Sigmoid colon (tissue), 7 donors: Measurements from ENCODE around the gene GABARAPL1. TPM values are rescaled to one million over a fixed set of nuclear protein-coding genes. Genes with fewer than 3 reads are reported as not detected.
A peak's percentile ranks its signal among the peaks of the same experiment; 100 is the strongest.

Experiments used
- DNase-seq: peaks from one replicate; pipeline ENCODE4 v3.0.0-alpha.2; 2019
- H3K27ac ChIP-seq, 4 donors: fragments of 200-600 bp; sonication (generic); one replicate each; pipeline ENCODE4 v1.5.1; 2016 to 2019; ENCODE audit warnings: mild to moderate bottlenecking in 1 of 4
- H3K27me3 ChIP-seq, 3 donors: fragments of 200-600 bp; sonication (generic); one replicate each; pipeline ENCODE4 v1.5.1; 2019; ENCODE audit warnings: mild to moderate bottlenecking in 1 of 3
- H3K36me3 ChIP-seq, 4 donors: fragments of 200-600 bp; sonication (generic); one replicate each; pipeline ENCODE4 v1.5.1; 2016 to 2019
- H3K4me1 ChIP-seq, 4 donors: fragments of 200-600 bp; sonication (generic); one replicate each; pipeline ENCODE4 v1.5.1; 2017 to 2019
- H3K4me3 ChIP-seq, 4 donors: fragments of 200-600 bp; sonication (generic); one replicate each; pipeline ENCODE4 v1.5.1; 2017 to 2019; ENCODE audit warnings: mild to moderate bottlenecking in 2 of 4, moderate library complexity in 1 of 4
- H3K9me3 ChIP-seq, 4 donors: fragments of 200-600 bp in 3 of 4; sonication (generic) in 3 of 4; one replicate each; pipeline versions ENCODE4 v1.5.1 to v1.6.1; 2013 to 2019
- CTCF ChIP-seq, 4 experiments: fragments of 450-650 bp in 3 of 4; fragments of 200-600 bp in 1 of 4; IDR thresholded peaks; one replicate each; pipeline ENCODE4 v1.5.1; 2016 to 2019; ENCODE audit warnings: antibody characterized with exemption in 4 of 4, mild to moderate bottlenecking in 3 of 4, moderate library complexity in 2 of 4
- EP300 ChIP-seq, 4 donors: sonication (generic); formaldehyde crosslinking; IDR thresholded peaks; one replicate each; pipeline ENCODE4 v1.6.1; 2017; ENCODE audit warnings: antibody characterized with exemption in 4 of 4
- POLR2A ChIP-seq, 2 donors: fragments of 450-650 bp; IDR thresholded peaks; one replicate each; pipeline ENCODE4 v1.6.1; 2016; ENCODE audit warnings: antibody characterized with exemption in 2 of 2, mild to moderate bottlenecking in 2 of 2, moderate library complexity in 2 of 2
- POLR2AphosphoS5 ChIP-seq, 4 donors: sonication (generic); formaldehyde crosslinking; IDR thresholded peaks; one replicate each; pipeline ENCODE4 v1.6.1; 2017; ENCODE audit warnings: antibody characterized with exemption in 4 of 4
- WGBS, 2 donors: extraction: QIAGEN DNeasy Blood & Tissue Kit; methylation state at CpG; one replicate each; pipeline ENCODE4 v1.1.7; 2013; 5-methylcytosine and 5-hydroxymethylcytosine counted together
- intact Hi-C: fragments of 100-400 bp; cut with DNase I; formaldehyde crosslinking; loops from one replicate; pipeline ENCODE4 v1.15.1; 2023
- polyA plus RNA-seq, 3 donors: library from polyadenylated mRNA; stranded (reverse); fragments of 200-250 nt; gene quantifications; one replicate each; pipeline ENCODE4 v1.2.3, GENCODE V29; 2013
- total RNA-seq, 4 donors: library from RNA; depleted of rRNA; stranded (reverse); fragments of >200 nt; gene quantifications; one replicate each; pipeline ENCODE4 v1.1.0, GENCODE V29; 2016
- donor health status: healthy with polysubstance abuse.
- donor health status: Bipolar disorder and iron deficiency.
- donor health status: healthy.

GABARAPL1 gene
- total and polyA plus RNA-seq, 7 donors: 38.3 to 122 (median 78.5) TPM

DNA sequence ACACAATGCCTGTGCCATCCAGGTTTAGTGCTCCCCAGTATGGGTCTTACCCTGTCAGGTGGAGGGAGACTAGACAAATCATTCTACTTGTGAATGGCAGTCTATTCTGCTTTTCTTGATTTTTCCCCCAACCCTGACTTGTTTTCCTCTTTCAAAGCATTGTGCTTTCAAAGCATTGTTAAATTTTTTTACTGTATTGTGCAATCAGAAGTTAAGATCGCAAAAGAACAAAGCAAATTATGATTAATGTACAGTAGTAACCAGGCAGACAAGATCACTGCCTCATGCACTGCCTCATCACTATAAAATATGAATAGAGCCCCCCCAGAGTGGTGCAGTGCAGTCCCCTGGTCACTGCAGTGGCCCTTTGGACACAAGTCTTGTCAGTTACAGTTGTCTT, 14.1 kb downstream of the GABARAPL1 start:
- Histone ChIP-seq H3K27ac (no peak overlapping the region), H3K36me3 (peaks cover 16 to 26% (median 19%) of the 10 kb centered on the region in 4 donors), H3K9me3 (no peaks in the 10 kb centered on the region), H3K4me1 (no peaks in the 10 kb centered on the region), H3K27me3 (no peaks in the 10 kb centered on the region), H3K4me3 (no peak overlapping the region)
- TF ChIP-seq CTCF (IDR thresholded peaks at IDR 0.05) (no peak), POLR2AphosphoS5 (IDR thresholded peaks at IDR 0.05) (no peak), EP300 (IDR thresholded peaks at IDR 0.05) (no peak), POLR2A (IDR thresholded peaks at IDR 0.05) (no peak)
- intact Hi-C loops: no loop called here
- 87% methylated on average over 1 of the region's 1 CpG for WGBS, 2 donors
- no peak for DNase-seq

- H3K27ac ChIP-seq: no peak overlapping the region
- WGBS, 2 donors: 54 to 62% methylated on average over 1 of the region's 1 CpG
- TF ChIP-seq EP300 (IDR thresholded peaks at IDR 0.05): no peak
- TF ChIP-seq POLR2A (IDR thresholded peaks at IDR 0.05): no peak
- no peak for TF ChIP-seq CTCF (IDR thresholded peaks at IDR 0.05)
- TF ChIP-seq POLR2AphosphoS5 (IDR thresholded peaks at IDR 0.05): no peak
- H3K4me3 ChIP-seq: no peak overlapping the region
- no peak for DNase-seq
- H3K27me3 ChIP-seq: no peaks in the 10 kb centered on the region
- intact Hi-C loops: no loop called here
- no peaks in the 10 kb centered on the region for H3K4me1 ChIP-seq
- no peaks in the 10 kb centered on the region for H3K9me3 ChIP-seq
- H3K36me3 ChIP-seq: peaks cover 7 to 17% (median 11%) of the 10 kb centered on the region in 4 donors
Observed at GRCh38 chr12:10227648-10228047, 15.0 kb downstream of the GABARAPL1 start.

- Histone ChIP-seq H3K27ac (no peak overlapping the region), H3K27me3 (no peaks in the 10 kb centered on the region), H3K9me3 (no peaks in the 10 kb centered on the region), H3K4me3 (no peak overlapping the region), H3K36me3 (no peaks in the 10 kb centered on the region), H3K4me1 (no peaks in the 10 kb centered on the region)
- intact Hi-C loops: no loop called here
- DNase-seq: no peak
- no peak for TF ChIP-seq CTCF (IDR thresholded peaks at IDR 0.05)
- TF ChIP-seq EP300 (IDR thresholded peaks at IDR 0.05): no peak
- TF ChIP-seq POLR2AphosphoS5 (IDR thresholded peaks at IDR 0.05): no peak
- TF ChIP-seq POLR2A (IDR thresholded peaks at IDR 0.05): no peak
Observed at GRCh38 chr12:10234562-10234961, 21.9 kb downstream of the GABARAPL1 start.

- intact Hi-C loops: loop anchor here (1.0 kb wide), 1 partner anchor 326 kb away; no protein-coding TSS in a partner anchor
- DNase-seq: no peak
- H3K36me3 ChIP-seq: no peaks in the 10 kb centered on the region
- H3K27ac ChIP-seq: no peak overlapping the region
- TF ChIP-seq POLR2A (IDR thresholded peaks at IDR 0.05) (no peak), CTCF (IDR thresholded peaks at IDR 0.05) (peak; percentile 60 to 87 (median 81))
- no peak overlapping the region for H3K4me3 ChIP-seq
- no peaks in the 10 kb centered on the region for H3K4me1 ChIP-seq
- H3K9me3 ChIP-seq: no peaks in the 10 kb centered on the region
- 45 to 51% methylated on average over 4 of the region's 4 CpGs for WGBS, 2 donors
- H3K27me3 ChIP-seq: no peaks in the 10 kb centered on the region
Observed at GRCh38 chr12:10235761-10236631, 23.3 kb downstream of the GABARAPL1 start.
